Gastrocnemius medialis (tissue), 4 donors: ENCODE measurements around the gene HEXB. TPM values are rescaled to one million over a fixed set of nuclear protein-coding genes. Genes with fewer than 3 reads are reported as not detected.

Source experiments
- ATAC-seq, 2 donors: fragments of 150-250 bp; one replicate each; pipeline ENCODE4 v1.9.1; 2016
- DNase-seq, 2 donors: peaks; one replicate each; pipeline ENCODE4 v3.0.0-alpha.2; 2019
- H3K27ac ChIP-seq, 4 donors: fragments of 200-600 bp; sonication (generic); 1 replicate in 1 of 4; 2 replicates in 3 of 4; pipeline ENCODE4 v1.5.1; 2016 to 2018; ENCODE audit warnings: mild to moderate bottlenecking in 2 of 4, moderate library complexity in 1 of 4
- H3K27me3 ChIP-seq, 3 donors: fragments of 200-600 bp; sonication (generic) in 2 of 3; 1 replicate in 1 of 3; 2 replicates in 2 of 3; pipeline versions ENCODE4 v1.5.1 to v1.6.0; 2016 to 2019; ENCODE audit warnings: mild to moderate bottlenecking in 1 of 3, moderate library complexity in 1 of 3
- H3K36me3 ChIP-seq, 2 donors: fragments of 200-600 bp; sonication (generic) in 1 of 2; one replicate each; pipeline ENCODE4 v1.5.1; 2017 to 2018
- H3K4me1 ChIP-seq, 2 donors: fragments of 200-600 bp; sonication (generic) in 1 of 2; one replicate each; pipeline ENCODE4 v1.5.1; 2016 to 2017; ENCODE audit warnings: mild to moderate bottlenecking in 2 of 2
- H3K4me3 ChIP-seq, 4 donors: fragments of 200-600 bp; sonication (generic) in 3 of 4; 1 replicate in 1 of 4; 2 replicates in 3 of 4; pipeline ENCODE4 v1.5.1; 2016 to 2019; ENCODE audit warnings: mild to moderate bottlenecking in 2 of 4
- H3K9me3 ChIP-seq, 3 donors: fragments of 200-600 bp; sonication (generic) in 2 of 3; 1 replicate in 1 of 3; 2 replicates in 2 of 3; pipeline ENCODE4 v1.5.1; 2016 to 2019
- CTCF ChIP-seq, 5 experiments: fragments of 450-650 bp in 3 of 5; fragments of 200-600 bp in 2 of 5; sonication (generic) in 2 of 5; IDR thresholded peaks in 4 of 5; conservative IDR thresholded peaks in 1 of 5; 1 replicate in 4 of 5; 2 replicates in 1 of 5; pipeline ENCODE4 v1.5.1; 2016 to 2019; ENCODE audit warnings: antibody characterized with exemption in 5 of 5, mild to moderate bottlenecking in 3 of 5, moderate library complexity in 3 of 5
- POLR2A ChIP-seq, 2 donors: fragments of 450-650 bp; IDR thresholded peaks; one replicate each; pipeline ENCODE4 v1.6.1; 2017; ENCODE audit warnings: antibody characterized with exemption in 2 of 2, mild to moderate bottlenecking in 2 of 2, moderate library complexity in 2 of 2
- in situ Hi-C, 4 donors: fragments of 200-750 bp; cut with MboI; loops; one replicate each; pipeline versions ENCODE4 v1.15.0 to v1.8.0; 2017; ENCODE audit warnings: low sequenced_read_pairs in 4 of 4
- intact Hi-C: fragments of 100-400 bp; cut with DNase I; formaldehyde crosslinking; loops from one replicate; pipeline ENCODE4 v1.15.1; 2023; ENCODE audit warnings: low total_unique reads
- total RNA-seq, 4 donors: library from RNA; depleted of rRNA; stranded (reverse); fragments of >200 nt; gene quantifications; one replicate each; pipeline versions ENCODE4 v1.1.0 to v1.2.3, GENCODE V29; 2016

The HEXB gene
- total RNA-seq, 4 donors from 2014 or later, result 32.3 to 54.4 (median 47.1) TPM

GRCh38 chr5:74653991-74654390 is 31.0 kb upstream of the HEXB start:
- in situ Hi-C loops, result loop anchor here in 1 of 4 donors (25.0 kb wide), 1 partner anchor 258 kb away; no protein-coding TSS in a partner anchor

GRCh38 chr5:74655206-74655605 is 29.8 kb upstream of the HEXB start:
- Histone ChIP-seq H3K4me1 (no peaks in the 10 kb centered on the region), H3K9me3 (no peaks in the 10 kb centered on the region), H3K27me3 (no peaks in the 10 kb centered on the region), H3K4me3 (no peak overlapping the region), H3K36me3 (no peaks in the 10 kb centered on the region), H3K27ac (no peak overlapping the region)
- no peak for TF ChIP-seq POLR2A (IDR thresholded peaks at IDR 0.05)
- DNase-seq (no peak), ATAC-seq (no peak)
- intact Hi-C loops, result no loop called here
- in situ Hi-C loops, result loop anchor here in 1 of 4 donors (25.0 kb wide), 1 partner anchor 257 kb away; no protein-coding TSS in a partner anchor

More at GRCh38 chr5:74653991-74654390, 31.0 kb upstream of the HEXB start:
- H3K27ac ChIP-seq, result no peak overlapping the region
- TF ChIP-seq CTCF (IDR thresholded peaks at IDR 0.05 in 4 of 5, conservative IDR thresholded peaks at IDR 0.05 in 1 of 5) (no peak), POLR2A (IDR thresholded peaks at IDR 0.05) (no peak)
- DNase-seq (no peak), ATAC-seq (no peak)
- peaks cover 0 to 1% of the 10 kb centered on the region in 2 donors for H3K4me1 ChIP-seq
- no peaks in the 10 kb centered on the region for H3K9me3 ChIP-seq
- H3K36me3 ChIP-seq, result no peaks in the 10 kb centered on the region
- intact Hi-C loops, result no loop called here
- no peak overlapping the region for H3K4me3 ChIP-seq
- no peaks in the 10 kb centered on the region for H3K27me3 ChIP-seq

GRCh38 chr5:74655716-74656115 is 29.3 kb upstream of the HEXB start:
- in situ Hi-C loops (loop anchor here in 1 of 4 donors (25.0 kb wide), 1 partner anchor 257 kb away; no protein-coding TSS in a partner anchor), intact Hi-C loops (no loop called here)
- ATAC-seq (no peak), DNase-seq (no peak)
- no peaks in the 10 kb centered on the region for H3K36me3 ChIP-seq
- no peak overlapping the region for H3K4me3 ChIP-seq
- no peaks in the 10 kb centered on the region for H3K4me1 ChIP-seq
- TF ChIP-seq CTCF (IDR thresholded peaks at IDR 0.05 in 4 of 5, conservative IDR thresholded peaks at IDR 0.05 in 1 of 5), result no peak
- TF ChIP-seq POLR2A (IDR thresholded peaks at IDR 0.05), result no peak
- H3K27ac ChIP-seq, result no peak overlapping the region
- no peaks in the 10 kb centered on the region for H3K27me3 ChIP-seq
- H3K9me3 ChIP-seq, result no peaks in the 10 kb centered on the region

- intact Hi-C loops, result no loop called here
- Histone ChIP-seq H3K27me3 (no peaks in the 10 kb centered on the region), H3K9me3 (no peaks in the 10 kb centered on the region), H3K27ac (no peak overlapping the region), H3K36me3 (no peaks in the 10 kb centered on the region), H3K4me1 (no peaks in the 10 kb centered on the region), H3K4me3 (no peak overlapping the region)
- DNase-seq (no peak), ATAC-seq (no peak)
- TF ChIP-seq POLR2A (IDR thresholded peaks at IDR 0.05), result no peak
- TF ChIP-seq CTCF (IDR thresholded peaks at IDR 0.05 in 4 of 5, conservative IDR thresholded peaks at IDR 0.05 in 1 of 5), result no peak
- in situ Hi-C loops, result loop anchor here in 1 of 4 donors (25.0 kb wide), 1 partner anchor 255 kb away; no protein-coding TSS in a partner anchor
Observed at GRCh38 chr5:74657165-74657564, 27.9 kb upstream of the HEXB start.

GRCh38 chr5:74659172-74659571 is 25.9 kb upstream of the HEXB start:
- H3K27ac ChIP-seq, result no peak overlapping the region
- in situ Hi-C loops, result loop anchor here in 1 of 4 donors (25.0 kb wide), 1 partner anchor 253 kb away; no protein-coding TSS in a partner anchor
- DNase-seq, result no peak
- no peak for ATAC-seq
- no peaks in the 10 kb centered on the region for H3K4me1 ChIP-seq
- H3K27me3 ChIP-seq, result no peaks in the 10 kb centered on the region
- intact Hi-C loops, result no loop called here
- no peaks in the 10 kb centered on the region for H3K36me3 ChIP-seq
- H3K9me3 ChIP-seq, result no peaks in the 10 kb centered on the region
- TF ChIP-seq CTCF (IDR thresholded peaks at IDR 0.05 in 4 of 5, conservative IDR thresholded peaks at IDR 0.05 in 1 of 5) (no peak), POLR2A (IDR thresholded peaks at IDR 0.05) (no peak)
- H3K4me3 ChIP-seq, result no peak overlapping the region
